ENCODE results near the gene LAMA3. TPM values are rescaled to one million over a fixed set of nuclear protein-coding genes. Genes with fewer than 3 reads are reported as not detected.

LAMA3 gene
- total RNA-seq, 2 experiments from 2014 or later = 0.04 to 0.17 TPM

DNA sequence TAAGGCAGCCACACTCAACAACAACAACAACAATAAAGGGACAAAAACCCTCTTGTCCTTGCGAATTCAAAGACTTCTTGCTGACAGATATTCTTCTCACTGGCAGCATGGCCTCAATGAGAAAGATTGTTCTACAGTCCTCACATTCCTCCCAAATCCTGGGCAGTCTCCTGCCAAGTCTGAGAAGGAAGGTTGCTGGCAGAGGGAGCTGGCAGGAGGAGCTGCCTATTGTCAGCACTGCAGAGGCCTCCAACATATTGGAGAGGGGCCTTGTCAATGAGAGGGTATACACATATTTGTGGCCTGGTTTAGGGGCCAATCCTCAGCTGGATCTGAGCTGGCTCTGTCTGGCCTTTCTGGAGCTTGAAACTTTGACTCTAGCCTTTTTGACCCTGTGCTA, 63.5 kb downstream of the LAMA3 start:
- ChIA-PET CTCF (no interaction called here), POLR2A (no interaction called here)

- POLR2A ChIA-PET = interaction anchor here (0.5 kb wide), 1 partner anchor 1683 kb away, joined by 4 read pairs; no protein-coding TSS in a partner anchor
- CTCF ChIA-PET = no interaction called here
Observed at GRCh38 chr18:23756590-23757436, 67.6 kb downstream of the LAMA3 start.

DNA sequence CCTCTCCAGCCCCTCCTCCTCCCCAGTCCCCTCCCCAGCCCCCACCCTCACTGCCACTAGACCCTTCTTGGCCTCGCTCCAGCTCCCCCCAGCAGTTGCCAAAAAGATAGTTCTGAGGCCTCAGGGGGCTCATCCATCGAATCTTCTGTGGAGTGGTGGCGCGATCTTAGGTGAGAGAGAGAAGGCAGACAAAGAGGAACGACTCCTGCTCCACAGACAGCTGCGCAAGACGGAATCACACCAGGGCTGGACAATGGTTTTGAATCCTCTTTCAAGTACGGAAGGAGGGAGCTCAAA, 68.1 kb downstream of the LAMA3 start:
- ChIA-PET CTCF (no interaction called here), POLR2A (no interaction called here)

DNA sequence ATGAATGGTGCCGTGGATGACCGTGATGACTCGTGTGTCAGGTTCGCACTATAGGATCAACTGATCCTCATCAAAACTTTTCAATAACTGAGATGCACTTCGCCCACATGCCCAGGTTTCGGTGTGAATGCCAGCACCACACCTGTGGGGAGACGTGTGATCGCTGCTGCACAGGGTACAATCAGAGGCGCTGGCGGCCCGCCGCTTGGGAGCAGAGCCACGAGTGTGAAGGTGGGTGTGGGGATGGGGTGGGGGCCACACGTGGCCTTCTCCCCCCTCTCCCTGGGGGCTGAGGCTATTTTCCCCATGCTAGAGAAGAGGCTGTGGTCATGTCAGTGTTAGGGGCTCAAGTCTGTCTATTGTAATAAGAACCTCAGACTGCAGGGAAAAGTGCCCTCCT, 69.0 kb downstream of the LAMA3 start:
- ChIA-PET POLR2A (no interaction called here), CTCF (no interaction called here)

DNA sequence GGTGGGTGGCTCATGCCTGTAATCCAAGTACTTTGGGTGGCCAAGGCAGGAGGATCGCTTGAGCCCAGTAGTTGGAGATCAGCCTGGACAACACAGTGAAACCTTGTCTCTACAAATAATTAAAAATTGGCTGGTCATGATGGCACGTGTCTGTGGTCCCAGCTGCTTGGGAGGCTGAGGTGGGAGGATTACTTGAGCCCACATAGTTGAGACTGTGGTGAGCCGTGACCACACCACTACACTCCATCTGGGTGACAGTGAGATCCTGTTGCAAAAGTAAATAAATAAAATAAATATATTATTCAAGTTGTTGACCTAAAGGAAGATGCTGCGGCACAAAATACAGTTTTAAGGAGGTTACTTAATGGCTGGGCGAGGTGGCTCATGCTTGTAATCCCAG, 72.7 kb downstream of the LAMA3 start:
- ChIA-PET CTCF (no interaction called here), POLR2A (no interaction called here)

DNA sequence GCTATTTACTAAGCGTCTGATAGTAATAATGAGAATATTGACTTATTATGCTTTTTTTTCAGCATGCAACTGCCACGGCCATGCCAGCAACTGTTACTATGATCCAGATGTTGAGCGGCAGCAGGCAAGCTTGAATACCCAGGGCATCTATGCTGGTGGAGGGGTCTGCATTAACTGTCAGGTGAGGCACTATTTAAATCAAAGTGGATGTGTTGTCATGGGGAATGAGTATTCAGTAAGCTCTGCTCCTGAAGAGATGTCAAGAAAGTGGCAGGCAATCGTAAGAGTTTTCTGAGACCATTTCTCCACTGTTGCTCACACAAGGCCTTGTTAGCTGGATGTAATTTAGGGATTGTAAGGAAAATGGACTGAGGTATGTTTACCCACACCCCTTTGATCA, 74.1 kb downstream of the LAMA3 start:
- ChIA-PET POLR2A (no interaction called here), CTCF (no interaction called here)

GRCh38 chr18:23765931-23766330, 76.7 kb downstream of the LAMA3 start:
- POLR2A ChIA-PET = no interaction called here
- CTCF ChIA-PET = no interaction called here

GRCh38 chr18:23772327-23773024, 83.2 kb downstream of the LAMA3 start:
- CTCF ChIA-PET = interaction anchor here (0.7 kb wide), 1 partner anchor 37 kb away, joined by 3 read pairs; no protein-coding TSS in a partner anchor
- POLR2A ChIA-PET = no interaction called here

DNA sequence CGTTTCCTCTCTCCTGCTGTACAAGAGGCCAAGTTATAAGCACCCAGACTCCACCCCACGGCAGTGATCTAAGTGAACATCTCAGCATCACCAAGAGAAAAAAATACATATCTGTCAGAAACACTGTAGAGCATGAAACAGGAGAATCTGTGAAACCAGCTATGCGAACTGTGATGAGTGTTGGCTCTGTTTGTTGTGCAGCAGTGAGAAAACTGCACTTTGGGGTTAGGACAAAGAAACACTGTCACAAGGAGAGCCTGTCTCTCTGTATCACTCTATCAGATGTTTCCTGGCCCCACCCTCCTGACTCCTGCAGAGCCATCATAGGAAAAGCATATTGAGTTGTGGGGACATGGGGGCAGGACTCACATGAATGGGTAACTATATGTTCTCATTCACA, 87.1 kb downstream of the LAMA3 start:
- POLR2A ChIA-PET = no interaction called here
- CTCF ChIA-PET = no interaction called here

DNA sequence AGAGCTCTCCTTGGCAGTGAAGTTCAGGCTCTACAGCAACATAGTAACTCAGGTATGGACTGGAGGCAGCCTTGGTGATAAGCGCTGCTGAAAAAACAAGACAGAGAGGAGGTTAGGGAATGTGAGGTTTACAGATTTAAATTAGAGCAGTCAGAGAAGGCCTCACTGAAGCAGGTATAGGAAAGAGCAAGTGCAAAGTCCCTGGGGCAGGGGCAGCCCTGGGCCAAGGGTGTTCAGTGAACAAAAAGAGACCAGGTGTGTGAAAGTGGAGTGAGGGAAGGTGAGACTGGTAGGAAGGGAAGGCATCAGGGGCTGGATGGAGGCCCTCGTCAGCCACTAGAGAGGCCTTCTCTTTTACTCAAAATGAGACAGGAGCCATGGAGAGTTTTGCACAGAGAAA, 89.6 kb downstream of the LAMA3 start:
- ChIA-PET CTCF (no interaction called here), POLR2A (no interaction called here)

DNA sequence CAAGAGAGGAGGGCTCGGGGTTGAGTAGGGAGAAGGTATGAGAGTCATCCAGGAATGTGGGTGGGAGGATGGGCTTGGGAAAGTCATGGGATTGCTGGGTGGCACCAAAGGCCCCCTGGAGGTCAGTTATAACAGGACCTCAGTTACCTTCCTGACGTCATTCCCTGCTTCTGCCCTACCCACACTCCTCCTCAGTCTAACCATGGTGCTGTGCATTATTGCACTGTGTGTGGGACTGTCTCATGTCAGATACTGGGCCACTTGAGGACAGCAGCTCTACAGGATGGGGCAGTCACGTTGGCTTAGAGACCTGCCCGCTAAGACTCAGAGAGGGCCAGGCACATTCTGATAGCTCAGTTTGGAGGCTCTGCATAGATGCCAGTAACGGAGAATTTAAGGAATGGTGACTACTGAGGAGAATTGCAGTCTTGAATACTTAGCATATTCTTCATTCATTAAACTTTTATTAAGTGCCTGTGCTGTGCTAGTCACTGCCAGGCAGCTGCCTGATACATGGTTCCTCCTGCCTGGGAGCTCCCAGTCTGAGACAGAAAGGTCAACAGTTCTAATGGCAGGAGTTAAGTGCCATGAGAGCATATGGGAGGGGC, 90.5 kb downstream of the LAMA3 start:
- ChIA-PET POLR2A (interaction anchor here (0.5 kb wide), 1 partner anchor 295 kb away, joined by 5 read pairs; no protein-coding TSS in a partner anchor), CTCF (no interaction called here)

GRCh38 chr18:23784832-23785245, 95.6 kb downstream of the LAMA3 start:
- POLR2A ChIA-PET = no interaction called here
- CTCF ChIA-PET = no interaction called here

DNA sequence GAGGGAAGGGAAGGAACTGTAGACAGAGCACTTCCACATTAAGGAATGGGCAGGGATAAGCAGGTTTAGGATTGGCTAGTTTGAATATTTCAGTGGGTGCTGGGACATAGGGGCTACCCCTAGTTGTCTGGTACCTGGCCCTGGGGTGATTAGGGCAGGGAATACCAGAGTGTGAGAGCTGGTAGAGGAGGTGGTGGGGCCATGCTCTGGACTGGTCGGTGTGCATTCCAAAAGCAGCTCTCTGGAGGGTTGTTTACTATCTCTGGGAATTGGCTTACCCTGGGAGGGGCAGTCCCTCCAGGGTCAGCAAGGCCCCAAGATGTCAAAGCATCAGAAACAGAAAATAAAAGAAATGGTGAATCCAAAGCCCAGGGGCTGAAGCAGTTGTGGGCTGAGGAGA, 103.8 kb downstream of the LAMA3 start:
- POLR2A ChIA-PET = no interaction called here
- CTCF ChIA-PET = no interaction called here

DNA sequence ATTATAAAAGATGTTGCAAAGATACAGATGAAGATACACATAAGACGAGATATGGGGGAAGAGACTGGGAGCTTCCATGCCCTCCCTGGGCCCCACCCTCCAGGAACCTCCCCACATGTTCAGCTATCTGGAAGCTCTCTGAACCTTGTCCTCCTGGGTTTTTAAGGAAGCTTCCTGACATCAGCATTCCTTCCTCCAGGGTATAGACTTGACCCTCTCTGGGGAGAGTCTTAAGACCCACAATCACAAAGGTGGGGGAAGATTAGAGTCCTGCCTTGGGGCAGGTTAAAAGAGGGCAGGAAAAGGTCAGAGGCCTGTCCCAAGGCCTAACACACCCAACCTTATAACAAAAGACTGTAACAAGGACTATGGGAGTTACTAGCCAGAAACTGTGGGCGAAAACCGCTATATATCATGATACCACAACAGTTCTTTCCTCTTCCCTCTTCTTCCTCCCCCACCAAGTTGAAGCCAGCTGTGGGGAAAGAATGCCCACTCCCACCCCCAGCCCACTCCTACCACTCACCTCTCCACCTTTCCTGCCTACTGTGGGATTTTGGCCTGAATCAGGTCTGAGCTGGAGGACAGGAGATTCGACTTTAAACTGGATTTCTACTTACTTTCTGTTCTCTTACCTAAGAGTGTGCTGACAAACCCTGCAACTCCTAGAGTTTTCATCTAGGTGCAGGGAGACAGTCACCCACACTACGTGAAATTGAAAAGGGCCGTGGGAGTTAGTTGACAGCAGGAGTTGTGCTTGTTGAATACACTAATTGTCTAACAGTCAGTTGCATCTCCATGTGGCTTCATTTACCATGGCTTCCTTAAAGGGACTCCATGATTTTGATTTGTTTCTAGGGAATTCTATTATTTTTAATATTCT, 105.0 kb downstream of the LAMA3 start:
- CTCF ChIA-PET = no interaction called here
- POLR2A ChIA-PET = no interaction called here

DNA sequence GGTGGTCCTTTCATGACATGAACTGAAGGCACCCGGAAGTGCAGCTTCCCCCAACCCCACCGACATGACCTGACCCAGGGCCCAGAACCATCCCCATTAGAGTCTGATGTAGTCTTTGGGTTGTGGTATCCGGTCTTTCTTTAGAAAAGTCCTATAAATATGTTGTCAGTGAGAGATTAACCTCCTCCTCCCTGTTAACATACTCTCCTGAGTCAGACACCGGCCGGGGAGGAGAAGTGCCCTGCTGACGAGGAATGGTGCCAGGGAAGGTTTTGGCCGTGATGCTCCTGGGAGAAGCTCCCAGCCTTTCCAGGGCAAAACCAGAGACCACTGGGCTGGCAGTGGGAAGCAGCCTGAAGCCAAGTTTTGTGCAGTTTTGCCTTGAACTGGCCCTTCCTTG, 109.0 kb downstream of the LAMA3 start:
- POLR2A ChIA-PET = no interaction called here
- CTCF ChIA-PET = interaction anchor here (1.5 kb wide), 1 partner anchor 48 kb away, joined by 4 read pairs; no protein-coding TSS in a partner anchor

- ChIA-PET POLR2A (no interaction called here), CTCF (interaction anchor here (1.5 kb wide), 1 partner anchor 47 kb away, joined by 4 read pairs; no protein-coding TSS in a partner anchor)
Observed at GRCh38 chr18:23798824-23799223, 109.6 kb downstream of the LAMA3 start.

- CTCF ChIA-PET = interaction anchor here (1.5 kb wide), 1 partner anchor 46 kb away, joined by 4 read pairs; no protein-coding TSS in a partner anchor
- POLR2A ChIA-PET = no interaction called here
Observed at GRCh38 chr18:23799540-23799939, 110.3 kb downstream of the LAMA3 start.

GRCh38 chr18:23800902-23801301, 111.6 kb downstream of the LAMA3 start:
- POLR2A ChIA-PET = no interaction called here
- CTCF ChIA-PET = no interaction called here

- ChIA-PET CTCF (no interaction called here), POLR2A (no interaction called here)
Observed at GRCh38 chr18:23802817-23803216, 113.6 kb downstream of the LAMA3 start.

GRCh38 chr18:23803755-23804154, 114.5 kb downstream of the LAMA3 start:
- CTCF ChIA-PET = no interaction called here
- POLR2A ChIA-PET = no interaction called here

All from activated CD8-positive, alpha-beta memory T cell treated with anti-CD3 and anti-CD28 coated beads for 36 hours (primary cell).